ENCODE results near the gene VAPB. TPM values are rescaled to one million over a fixed set of nuclear protein-coding genes. Genes with fewer than 3 reads are reported as not detected.

Gene VAPB
- total RNA-seq, 1 donor from 2014 or later: 13.0 TPM

DNA sequence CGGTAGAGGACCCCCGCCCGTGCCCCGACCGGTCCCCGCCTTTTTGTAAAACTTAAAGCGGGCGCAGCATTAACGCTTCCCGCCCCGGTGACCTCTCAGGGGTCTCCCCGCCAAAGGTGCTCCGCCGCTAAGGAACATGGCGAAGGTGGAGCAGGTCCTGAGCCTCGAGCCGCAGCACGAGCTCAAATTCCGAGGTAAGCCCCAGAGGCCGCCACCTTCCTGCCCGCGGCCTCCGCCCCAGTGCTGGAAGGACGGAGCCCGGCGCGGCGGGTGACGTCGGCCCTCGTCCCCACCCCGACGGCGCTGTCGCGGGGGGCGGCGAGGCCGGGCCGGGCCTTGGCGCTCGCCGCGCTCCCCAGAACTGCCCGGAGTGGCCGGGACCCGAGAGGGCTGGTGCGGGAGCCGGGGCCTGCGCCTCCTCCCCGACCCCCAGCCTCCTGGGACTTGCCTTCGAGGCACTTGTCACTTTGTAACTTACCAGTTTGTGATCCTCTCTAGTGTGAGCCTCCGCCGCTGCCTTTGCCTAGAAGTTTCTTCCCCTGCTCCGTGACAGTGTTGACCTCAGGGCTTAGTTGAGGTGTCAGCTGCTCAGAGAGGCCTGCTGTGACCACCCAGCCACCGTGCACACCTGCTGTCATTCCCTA lies 417 bp downstream of the VAPB start:
- no peak for DNase-seq (ENCODE audit: low read depth)
- TF ChIP-seq, protein P1, sequence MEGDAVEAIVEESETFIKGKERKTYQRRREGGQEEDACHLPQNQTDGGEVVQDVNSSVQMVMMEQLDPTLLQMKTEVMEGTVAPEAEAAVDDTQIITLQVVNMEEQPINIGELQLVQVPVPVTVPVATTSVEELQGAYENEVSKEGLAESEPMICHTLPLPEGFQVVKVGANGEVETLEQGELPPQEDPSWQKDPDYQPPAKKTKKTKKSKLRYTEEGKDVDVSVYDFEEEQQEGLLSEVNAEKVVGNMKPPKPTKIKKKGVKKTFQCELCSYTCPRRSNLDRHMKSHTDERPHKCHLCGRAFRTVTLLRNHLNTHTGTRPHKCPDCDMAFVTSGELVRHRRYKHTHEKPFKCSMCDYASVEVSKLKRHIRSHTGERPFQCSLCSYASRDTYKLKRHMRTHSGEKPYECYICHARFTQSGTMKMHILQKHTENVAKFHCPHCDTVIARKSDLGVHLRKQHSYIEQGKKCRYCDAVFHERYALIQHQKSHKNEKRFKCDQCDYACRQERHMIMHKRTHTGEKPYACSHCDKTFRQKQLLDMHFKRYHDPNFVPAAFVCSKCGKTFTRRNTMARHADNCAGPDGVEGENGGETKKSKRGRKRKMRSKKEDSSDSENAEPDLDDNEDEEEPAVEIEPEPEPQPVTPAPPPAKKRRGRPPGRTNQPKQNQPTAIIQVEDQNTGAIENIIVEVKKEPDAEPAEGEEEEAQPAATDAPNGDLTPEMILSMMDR (conservative IDR thresholded peaks at IDR 0.05; ENCODE audit: low read depth, low read length): no peak
- peak overlapping the region; percentile 74 for H3K4me3 ChIP-seq (ENCODE audit: low read depth, low read length)

- peak overlapping the region; percentile 74 for H3K4me3 ChIP-seq (ENCODE audit: low read depth, low read length)
- TF ChIP-seq, protein P1 (conservative IDR thresholded peaks at IDR 0.05; ENCODE audit: low read depth, low read length): no peak
- DNase-seq (ENCODE audit: low read depth): no peak
These were observed 1.1 kb downstream of the VAPB start for GRCh38 chr20:58389968-58390658.

DNA sequence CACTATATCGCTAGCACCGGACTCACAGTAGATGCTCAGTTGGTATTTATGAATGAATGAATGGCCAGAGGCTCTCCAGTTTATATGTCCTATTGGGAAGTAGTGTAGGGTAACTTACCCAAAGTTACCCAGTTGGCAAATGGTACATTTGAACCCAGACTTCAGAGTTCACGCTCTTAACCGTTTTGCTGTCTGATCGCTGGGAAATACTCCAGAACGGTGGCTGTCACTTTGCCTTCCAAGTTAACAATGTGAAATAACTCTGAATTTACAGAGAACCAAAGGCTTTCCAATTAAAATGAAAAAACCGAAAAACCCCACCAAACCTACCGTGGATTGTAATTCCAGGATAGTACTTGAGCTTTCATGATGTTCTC lies 1.6 kb downstream of the VAPB start:
- TF ChIP-seq, protein P1 (conservative IDR thresholded peaks at IDR 0.05; ENCODE audit: low read depth, low read length): no peak
- peak overlapping the region; percentile 74 for H3K4me3 ChIP-seq (ENCODE audit: low read depth, low read length)
- no peak for DNase-seq (ENCODE audit: low read depth)

DNA sequence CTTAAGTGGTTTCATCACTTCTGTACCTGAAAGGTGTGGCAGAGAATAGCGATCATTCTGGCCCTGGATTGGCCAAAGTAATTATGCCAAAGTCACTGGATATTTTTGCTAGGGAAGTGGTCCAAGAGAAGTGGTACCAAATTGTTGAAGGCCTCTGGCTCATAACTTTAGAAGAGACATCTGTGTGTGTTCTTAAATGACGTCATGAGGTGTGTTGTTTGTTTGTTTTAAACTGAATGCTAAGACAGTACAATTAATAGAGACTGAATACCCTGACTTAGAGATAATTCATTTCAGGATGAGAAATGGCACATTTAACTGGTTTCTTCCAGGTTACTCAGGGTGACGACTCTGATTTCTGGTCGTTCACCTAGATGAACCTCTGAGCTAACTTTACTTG lies 3.3 kb downstream of the VAPB start:
- H3K4me3 ChIP-seq (ENCODE audit: low read depth, low read length): no peak overlapping the region
- TF ChIP-seq, protein P1 (conservative IDR thresholded peaks at IDR 0.05; ENCODE audit: low read depth, low read length): no peak
- DNase-seq (ENCODE audit: low read depth): no peak

GRCh38 chr20:58393299-58393698 lies 4.3 kb downstream of the VAPB start:
- TF ChIP-seq, protein P1 (conservative IDR thresholded peaks at IDR 0.05; ENCODE audit: low read depth, low read length): no peak
- DNase-seq (ENCODE audit: low read depth): no peak
- no peak overlapping the region for H3K4me3 ChIP-seq (ENCODE audit: low read depth, low read length)

DNA sequence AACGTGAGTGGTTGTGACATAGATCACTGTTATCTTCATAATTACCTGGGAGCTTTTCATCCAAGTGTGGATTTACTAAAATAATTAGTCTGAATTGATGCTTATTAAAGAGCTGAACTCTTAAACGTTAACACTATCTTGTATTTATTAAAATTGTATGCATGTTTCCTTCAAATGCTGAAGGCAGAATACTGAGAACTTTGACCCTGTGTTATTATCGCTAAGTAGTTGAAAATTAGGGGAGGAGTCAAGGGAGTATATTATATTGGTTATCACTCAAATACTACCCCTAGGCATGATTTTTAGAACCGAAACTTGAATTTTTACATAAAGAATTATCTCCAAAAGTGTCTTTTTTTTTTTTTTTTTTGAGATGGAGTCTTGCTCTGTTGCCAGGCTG lies 5.8 kb downstream of the VAPB start:
- TF ChIP-seq, protein P1 (conservative IDR thresholded peaks at IDR 0.05; ENCODE audit: low read depth, low read length): no peak

DNA sequence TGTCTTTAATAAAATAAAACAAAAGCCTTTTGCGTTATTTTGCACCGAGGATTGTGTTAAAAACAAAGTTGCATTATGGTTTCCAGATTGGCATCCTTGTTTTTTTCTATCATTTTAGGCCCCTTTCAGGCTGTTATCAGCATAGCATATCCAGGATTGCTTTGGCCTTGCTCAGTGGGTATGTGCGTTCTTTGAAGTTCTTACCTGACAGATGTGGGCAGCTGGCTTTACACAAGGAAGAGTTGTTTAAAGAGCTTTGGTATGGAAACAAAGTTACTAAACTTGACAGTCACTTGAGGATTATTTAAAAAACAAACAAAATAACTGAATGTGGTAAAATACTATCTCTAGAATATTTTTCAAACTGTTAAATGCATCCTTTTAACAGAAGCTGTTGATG lies 6.6 kb downstream of the VAPB start:
- TF ChIP-seq, protein P1 (conservative IDR thresholded peaks at IDR 0.05; ENCODE audit: low read depth, low read length): no peak
- DNase-seq (ENCODE audit: low read depth): no peak

More for the DNA sequence above, 5.8 kb downstream of the VAPB start:
- no peak for DNase-seq (ENCODE audit: low read depth)
- H3K4me3 ChIP-seq (ENCODE audit: low read depth, low read length): no peak overlapping the region

More for the DNA sequence above, 6.6 kb downstream of the VAPB start:
- no peak overlapping the region for H3K4me3 ChIP-seq (ENCODE audit: low read depth, low read length)

Data from epithelial cell of proximal tubule (primary cell).